VCaP (cell line): ENCODE measurements around the gene SUSD3.
"Not testable (repeated sequence)": the region's sequence is repeated elsewhere in the genome, so short reads cannot be mapped to it uniquely, and the experiment has no call there.

Experiments used
- H3K27ac ChIP-seq: fragments of 450-650 bp; 2 replicates; pipeline ENCODE4 v1.5.1; 2017
- CTCF ChIP-seq: fragments of 450-650 bp; conservative IDR thresholded peaks from 2 replicates; pipeline ENCODE4 v1.5.1; 2017; ENCODE audit warnings: mild to moderate bottlenecking, moderate library complexity

SUSD3 gene

GRCh38 chr9:93096811-93097382, 38.4 kb downstream of the SUSD3 start:
- H3K27ac ChIP-seq: peak overlapping the region; percentile 77
- no peak for TF ChIP-seq CTCF

- peak overlapping the region; percentile 77; the same call in 1 of the 2 replicates for H3K27ac ChIP-seq
- TF ChIP-seq CTCF: no peak
Measured at GRCh38 chr9:93097511-93098201, 39.2 kb downstream of the SUSD3 start.

GRCh38 chr9:93098236-93098946, 39.9 kb downstream of the SUSD3 start:
- no peak overlapping the region for H3K27ac ChIP-seq
- no peak for TF ChIP-seq CTCF

GRCh38 chr9:93099551-93100275, 41.2 kb downstream of the SUSD3 start:
- TF ChIP-seq CTCF: no peak
- H3K27ac ChIP-seq: no peak overlapping the region

GRCh38 chr9:93100276-93100636, 41.8 kb downstream of the SUSD3 start:
- H3K27ac ChIP-seq: no peak overlapping the region
- TF ChIP-seq CTCF: no peak

- not testable (repeated sequence) for H3K27ac ChIP-seq
Measured at GRCh38 chr9:93101086-93101485, 42.6 kb downstream of the SUSD3 start.

- H3K27ac ChIP-seq: no peak overlapping the region
- TF ChIP-seq CTCF: no peak
Measured at GRCh38 chr9:93105620-93106019, 47.1 kb downstream of the SUSD3 start.
